Measurements from ENCODE around the gene ABHD15. TPM values are rescaled to one million over a fixed set of nuclear protein-coding genes. Genes with fewer than 3 reads are reported as not detected.

ABHD15 gene, protein sequence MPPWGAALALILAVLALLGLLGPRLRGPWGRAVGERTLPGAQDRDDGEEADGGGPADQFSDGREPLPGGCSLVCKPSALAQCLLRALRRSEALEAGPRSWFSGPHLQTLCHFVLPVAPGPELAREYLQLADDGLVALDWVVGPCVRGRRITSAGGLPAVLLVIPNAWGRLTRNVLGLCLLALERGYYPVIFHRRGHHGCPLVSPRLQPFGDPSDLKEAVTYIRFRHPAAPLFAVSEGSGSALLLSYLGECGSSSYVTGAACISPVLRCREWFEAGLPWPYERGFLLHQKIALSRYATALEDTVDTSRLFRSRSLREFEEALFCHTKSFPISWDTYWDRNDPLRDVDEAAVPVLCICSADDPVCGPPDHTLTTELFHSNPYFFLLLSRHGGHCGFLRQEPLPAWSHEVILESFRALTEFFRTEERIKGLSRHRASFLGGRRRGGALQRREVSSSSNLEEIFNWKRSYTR
- 1 to 10 TPM; 7.4 to 7.7 TPM for total RNA-seq

DNA sequence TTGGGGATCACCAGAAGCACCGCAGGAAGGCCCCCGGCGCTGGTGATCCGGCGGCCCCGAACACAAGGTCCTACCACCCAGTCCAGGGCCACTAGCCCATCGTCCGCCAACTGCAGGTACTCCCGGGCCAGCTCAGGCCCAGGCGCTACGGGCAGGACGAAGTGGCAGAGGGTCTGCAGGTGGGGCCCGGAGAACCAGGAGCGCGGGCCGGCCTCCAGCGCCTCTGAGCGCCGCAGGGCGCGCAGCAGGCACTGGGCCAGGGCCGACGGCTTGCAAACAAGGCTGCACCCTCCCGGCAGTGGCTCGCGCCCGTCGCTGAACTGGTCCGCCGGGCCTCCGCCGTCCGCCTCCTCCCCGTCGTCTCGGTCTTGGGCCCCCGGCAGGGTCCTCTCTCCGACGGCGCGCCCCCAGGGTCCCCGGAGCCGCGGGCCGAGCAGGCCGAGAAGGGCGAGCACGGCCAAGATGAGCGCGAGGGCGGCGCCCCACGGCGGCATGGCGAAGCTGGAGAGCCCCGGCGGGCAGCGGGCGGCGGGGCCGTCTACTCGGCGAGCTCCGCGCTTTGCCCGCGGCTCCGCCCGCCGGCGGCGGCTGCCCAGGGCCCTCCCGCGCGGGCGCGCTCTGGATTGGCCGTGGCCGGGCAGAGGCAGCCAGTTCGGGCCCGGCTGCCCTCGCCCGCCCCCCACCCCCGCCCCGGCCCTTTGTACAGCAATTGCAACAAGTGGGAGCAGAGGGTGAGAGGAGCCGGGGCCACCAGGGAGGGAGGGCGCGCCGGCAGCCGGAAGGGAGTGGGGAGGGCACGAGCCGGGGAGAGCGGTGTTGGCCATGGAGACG lies at the start of gene ABHD15:
Gene ABHD15, minus strand, starts transcription at position 565 of the 831 bp plus-strand sequence. Its CDS starts 71 bp downstream, at position 494.
- DNase-seq (peak; percentile 81 to 82), ATAC-seq (replicated peaks in 1 of 2) (peak; percentile 52 to 59)
- Mint-ChIP-seq H3K27ac (peak within 1 kb of the TSS; percentile 77), H3K4me3 (peak within 1 kb of the TSS; percentile 93 to 95), H3K4me1 (ENCODE audit: low read depth) (peaks cover 38% of the 10 kb centered on the region), H3K9me3 (no peaks in the 10 kb centered on the region), H3K27me3 (ENCODE audit: low read depth) (no peaks in the 10 kb centered on the region), H3K36me3 (ENCODE audit: insufficient read depth in 2 of 2) (peaks cover 3 to 4% of the 10 kb centered on the region in 2 donors)

- Mint-ChIP-seq H3K4me1 (ENCODE audit: low read depth) (peaks cover 40% of the 10 kb centered on the region), H3K27me3 (ENCODE audit: low read depth) (peaks cover 5% of the 10 kb centered on the region), H3K9me3 (no peaks in the 10 kb centered on the region), H3K36me3 (ENCODE audit: insufficient read depth in 2 of 2) (no peaks in the 10 kb centered on the region), H3K4me3 (peak overlapping the region; percentile 71 to 89), H3K27ac (no peak overlapping the region)
- DNase-seq, result peak; percentile 87 to 90
- ATAC-seq (replicated peaks in 1 of 2), result peak; percentile 64 to 65
Observed at GRCh38 chr17:29615492-29616299, 48.9 kb upstream of the ABHD15 start.

- DNase-seq, result peak; percentile 64 to 77
- no peaks in the 10 kb centered on the region for H3K9me3 Mint-ChIP-seq
Observed at GRCh38 chr17:29615048-29615385, 48.2 kb upstream of the ABHD15 start.

GRCh38 chr17:29614349-29615047 lies 47.7 kb upstream of the ABHD15 start:
- H3K9me3 Mint-ChIP-seq, result no peaks in the 10 kb centered on the region
- ATAC-seq (replicated peaks in 1 of 2), result no peak
- no peak for DNase-seq
- peaks cover 5% of the 10 kb centered on the region for H3K27me3 Mint-ChIP-seq (ENCODE audit: low read depth)
- no peak overlapping the region for H3K27ac Mint-ChIP-seq
- peaks cover 40% of the 10 kb centered on the region for H3K4me1 Mint-ChIP-seq (ENCODE audit: low read depth)
- H3K36me3 Mint-ChIP-seq (ENCODE audit: insufficient read depth in 2 of 2), result no peaks in the 10 kb centered on the region
- peak overlapping the region; percentile 71 to 89 for H3K4me3 Mint-ChIP-seq

More at GRCh38 chr17:29615048-29615385, 48.2 kb upstream of the ABHD15 start:
- ATAC-seq (replicated peaks in 1 of 2), result peak; percentile 14 to 25
- Mint-ChIP-seq H3K4me3 (peak overlapping the region; percentile 71 to 89), H3K4me1 (ENCODE audit: low read depth) (peaks cover 40% of the 10 kb centered on the region), H3K36me3 (ENCODE audit: insufficient read depth in 2 of 2) (no peaks in the 10 kb centered on the region), H3K27me3 (ENCODE audit: low read depth) (peaks cover 5% of the 10 kb centered on the region), H3K27ac (no peak overlapping the region)

GRCh38 chr17:29613856-29614255 lies 47.0 kb upstream of the ABHD15 start:
- peak overlapping the region; percentile 63 to 74 for H3K4me3 Mint-ChIP-seq
- peaks cover 5% of the 10 kb centered on the region for H3K27me3 Mint-ChIP-seq (ENCODE audit: low read depth)
- H3K4me1 Mint-ChIP-seq (ENCODE audit: low read depth), result peaks cover 40% of the 10 kb centered on the region
- DNase-seq (no peak), ATAC-seq (replicated peaks in 1 of 2) (no peak)
- no peak overlapping the region for H3K27ac Mint-ChIP-seq
- no peaks in the 10 kb centered on the region for H3K36me3 Mint-ChIP-seq (ENCODE audit: insufficient read depth in 2 of 2)
- no peaks in the 10 kb centered on the region for H3K9me3 Mint-ChIP-seq

GRCh38 chr17:29613352-29613837 lies 46.6 kb upstream of the ABHD15 start:
- peaks cover 5% of the 10 kb centered on the region for H3K27me3 Mint-ChIP-seq (ENCODE audit: low read depth)
- no peak overlapping the region for H3K27ac Mint-ChIP-seq
- peaks cover 40% of the 10 kb centered on the region for H3K4me1 Mint-ChIP-seq (ENCODE audit: low read depth)
- peak; percentile 94 to 97 for DNase-seq
- peak overlapping the region; percentile 63 to 74 for H3K4me3 Mint-ChIP-seq
- no peaks in the 10 kb centered on the region for H3K36me3 Mint-ChIP-seq (ENCODE audit: insufficient read depth in 2 of 2)
- no peaks in the 10 kb centered on the region for H3K9me3 Mint-ChIP-seq
- peak; percentile 46 to 49 for ATAC-seq (replicated peaks in 1 of 2)

GRCh38 chr17:29612404-29613280 lies 45.8 kb upstream of the ABHD15 start:
- no peaks in the 10 kb centered on the region for H3K9me3 Mint-ChIP-seq
- H3K27ac Mint-ChIP-seq, result no peak overlapping the region
- H3K36me3 Mint-ChIP-seq (ENCODE audit: insufficient read depth in 2 of 2), result no peaks in the 10 kb centered on the region
- DNase-seq (peak in 1 of 2 donors; percentile 12), ATAC-seq (replicated peaks in 1 of 2) (no peak)
- H3K4me1 Mint-ChIP-seq (ENCODE audit: low read depth), result peaks cover 39% of the 10 kb centered on the region
- H3K4me3 Mint-ChIP-seq, result peak overlapping the region; percentile 49 to 68
- peaks cover 5% of the 10 kb centered on the region for H3K27me3 Mint-ChIP-seq (ENCODE audit: low read depth)

DNA sequence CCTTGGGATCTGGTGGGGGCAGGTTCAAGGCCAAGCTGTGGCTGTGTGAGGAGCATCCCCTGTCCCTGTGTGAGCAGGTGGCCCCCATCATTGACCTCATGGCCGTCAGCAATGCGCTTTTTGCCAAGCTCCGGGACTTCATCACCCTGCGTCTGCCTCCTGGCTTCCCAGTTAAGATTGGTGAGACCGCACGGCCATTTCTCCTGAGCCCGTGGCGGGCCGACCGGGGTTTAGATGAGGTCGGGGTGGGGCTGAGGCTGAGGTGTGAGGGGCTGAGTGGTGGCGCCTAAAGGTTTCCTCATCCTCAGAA lies 45.2 kb upstream of the ABHD15 start:
- Mint-ChIP-seq H3K27me3 (ENCODE audit: low read depth) (peaks cover 4% of the 10 kb centered on the region), H3K4me3 (no peak overlapping the region), H3K27ac (no peak overlapping the region), H3K36me3 (ENCODE audit: insufficient read depth in 2 of 2) (no peaks in the 10 kb centered on the region), H3K9me3 (no peaks in the 10 kb centered on the region), H3K4me1 (ENCODE audit: low read depth) (peaks cover 33% of the 10 kb centered on the region)
- no peak for DNase-seq
- ATAC-seq (replicated peaks in 1 of 2), result no peak

GRCh38 chr17:29611351-29612093 lies 44.7 kb upstream of the ABHD15 start:
- Mint-ChIP-seq H3K36me3 (ENCODE audit: insufficient read depth in 2 of 2) (no peaks in the 10 kb centered on the region), H3K9me3 (no peaks in the 10 kb centered on the region), H3K4me1 (ENCODE audit: low read depth) (peaks cover 28% of the 10 kb centered on the region), H3K27ac (no peak overlapping the region), H3K4me3 (no peak overlapping the region), H3K27me3 (ENCODE audit: low read depth) (no peaks in the 10 kb centered on the region)
- no peak for ATAC-seq (replicated peaks in 1 of 2)
- DNase-seq, result no peak

GRCh38 chr17:29610395-29610794 lies 43.6 kb upstream of the ABHD15 start:
- Mint-ChIP-seq H3K27me3 (ENCODE audit: low read depth) (no peaks in the 10 kb centered on the region), H3K36me3 (ENCODE audit: insufficient read depth in 2 of 2) (no peaks in the 10 kb centered on the region), H3K4me1 (ENCODE audit: low read depth) (peaks cover 16% of the 10 kb centered on the region), H3K4me3 (no peak overlapping the region), H3K9me3 (no peaks in the 10 kb centered on the region), H3K27ac (no peak overlapping the region)
- ATAC-seq (replicated peaks in 1 of 2) (no peak), DNase-seq (no peak)

DNA sequence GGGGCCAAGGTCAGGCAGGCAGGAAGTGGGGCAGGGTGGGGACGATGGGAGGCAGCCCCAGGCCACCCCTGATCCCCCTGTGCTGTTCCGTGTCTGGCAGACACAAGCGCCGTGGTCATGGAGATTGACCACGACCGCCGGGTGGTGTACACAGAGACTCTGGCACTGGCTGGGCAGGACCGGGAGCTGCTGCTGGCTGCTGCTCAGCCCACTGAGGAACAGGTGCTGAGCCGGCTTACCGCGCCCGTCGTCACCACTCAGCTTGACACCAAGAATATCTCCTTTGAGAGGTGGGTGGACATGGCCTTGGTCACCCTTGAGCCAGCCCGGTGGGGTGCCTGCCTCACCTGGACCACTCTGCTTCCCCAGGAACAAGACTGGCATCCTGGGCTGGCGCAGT lies 42.1 kb upstream of the ABHD15 start:
- Mint-ChIP-seq H3K27me3 (ENCODE audit: low read depth) (no peaks in the 10 kb centered on the region), H3K27ac (no peak overlapping the region), H3K36me3 (ENCODE audit: insufficient read depth in 2 of 2) (no peaks in the 10 kb centered on the region), H3K4me1 (ENCODE audit: low read depth) (peaks cover 4% of the 10 kb centered on the region), H3K9me3 (no peaks in the 10 kb centered on the region), H3K4me3 (no peak overlapping the region)
- no peak for ATAC-seq (replicated peaks in 1 of 2)
- DNase-seq, result no peak
